HepG2 (cell line): ENCODE results near the gene SPAG4. TPM values are rescaled to one million over a fixed set of nuclear protein-coding genes. Genes with fewer than 3 reads are reported as not detected.

Experiments used
- AHR ChIP-seq: IDR thresholded peaks from 2 replicates; pipeline ENCODE4 v1.6.1; 2018; ENCODE audit warnings: missing genetic modification reagents, missing compliant biosample characterization
- AKAP8 ChIP-seq: sonication (generic); formaldehyde crosslinking; IDR thresholded peaks from 2 replicates; pipeline ENCODE4 v1.5.1; 2020; ENCODE audit warnings: mild to moderate bottlenecking, missing genetic modification reagents
- ATRX ChIP-seq: sonication (generic); formaldehyde crosslinking; IDR thresholded peaks from 2 replicates; pipeline ENCODE4 v1.4.0; 2020; ENCODE audit warnings: missing genetic modification reagents, borderline replicate concordance
- CREB3 ChIP-seq: sonication (generic); formaldehyde crosslinking; IDR thresholded peaks from 2 replicates; pipeline ENCODE4 v1.5.0; 2020; ENCODE audit warnings: missing genetic modification reagents
- IRX3 ChIP-seq: sonication (generic); formaldehyde crosslinking; IDR thresholded peaks from 2 replicates; pipeline ENCODE4 v1.8.1; 2023; ENCODE audit warnings: mild to moderate bottlenecking, low read depth, missing genetic modification reagents, borderline replicate concordance
- MAZ ChIP-seq, 2 experiments: sonication (generic) in 1 of 2; formaldehyde crosslinking in 1 of 2; IDR thresholded peaks; 2 replicates each; pipeline versions ENCODE4 v1.5.0 to v1.6.1; 2012 to 2020; ENCODE audit warnings: low read depth in 2 of 2, mild to moderate bottlenecking in 2 of 2, borderline replicate concordance in 1 of 2, improper control_type of control experiment in 1 of 2, low read length in 1 of 2, missing genetic modification reagents in 1 of 2, moderate library complexity in 1 of 2
- MTERF4 ChIP-seq: sonication (generic); formaldehyde crosslinking; IDR thresholded peaks from 2 replicates; pipeline ENCODE4 v1.8.0; 2023; ENCODE audit warnings: mild to moderate bottlenecking, missing genetic modification reagents
- NAIF1 ChIP-seq: sonication (generic); formaldehyde crosslinking; IDR thresholded peaks from 2 replicates; pipeline ENCODE4 v1.5.0; 2020; ENCODE audit warnings: mild to moderate bottlenecking, missing genetic modification reagents, borderline replicate concordance
- NR2F6 ChIP-seq, 2 experiments: IDR thresholded peaks; 2 replicates each; pipeline ENCODE4 v1.6.1; 2016; ENCODE audit warnings: antibody characterized with exemption in 1 of 2, mild to moderate bottlenecking in 1 of 2
- ONECUT2 ChIP-seq: sonication (generic); formaldehyde crosslinking; IDR thresholded peaks from 2 replicates; pipeline ENCODE4 v1.4.0; 2020; ENCODE audit warnings: missing genetic modification reagents
- PRMT3 ChIP-seq: sonication (generic); formaldehyde crosslinking; IDR thresholded peaks from 2 replicates; pipeline ENCODE4 v1.8.1; 2022; ENCODE audit warnings: low read depth, mild to moderate bottlenecking, moderate library complexity, missing genetic modification reagents, borderline replicate concordance
- PRPF4 ChIP-seq: fragments of 200-400 bp; formaldehyde crosslinking; IDR thresholded peaks from 2 replicates; pipeline ENCODE4 v1.6.1; 2016; ENCODE audit warnings: low read length, low read depth; ENCODE audit not compliant: poor library complexity, severe bottlenecking
- SRY ChIP-seq: sonication (generic); formaldehyde crosslinking; IDR thresholded peaks from 2 replicates; pipeline ENCODE4 v1.8.0; 2022; ENCODE audit warnings: mild to moderate bottlenecking, missing genetic modification reagents
- TRAFD1 ChIP-seq: sonication (generic); formaldehyde crosslinking; IDR thresholded peaks from 2 replicates; pipeline ENCODE4 v1.5.1; 2020; ENCODE audit warnings: missing genetic modification reagents, mild to moderate bottlenecking, borderline replicate concordance
- TSC22D2 ChIP-seq: sonication (generic); formaldehyde crosslinking; IDR thresholded peaks from 2 replicates; pipeline ENCODE4 v1.5.1; 2020; ENCODE audit warnings: missing genetic modification reagents, mild to moderate bottlenecking, borderline replicate concordance
- ZNF180 ChIP-seq: sonication (generic); formaldehyde crosslinking; IDR thresholded peaks from 2 replicates; pipeline ENCODE4 v1.4.0; 2020; ENCODE audit warnings: low read depth, missing genetic modification reagents, borderline replicate concordance
- ZNF24 ChIP-seq: fragments of 450-650 bp; IDR thresholded peaks from 2 replicates; pipeline ENCODE4 v1.6.1; 2017; ENCODE audit warnings: antibody characterized with exemption, mild to moderate bottlenecking
- ZNF251 ChIP-seq: sonication (generic); formaldehyde crosslinking; IDR thresholded peaks from 2 replicates; pipeline ENCODE4 v1.9.0; 2021; ENCODE audit warnings: mild to moderate bottlenecking, missing genetic modification reagents
- ZNF33B ChIP-seq: sonication (generic); formaldehyde crosslinking; IDR thresholded peaks from 2 replicates; pipeline ENCODE4 v1.5.1; 2020; ENCODE audit warnings: mild to moderate bottlenecking, missing genetic modification reagents
- ZNF484 ChIP-seq: sonication (generic); formaldehyde crosslinking; IDR thresholded peaks from 2 replicates; pipeline ENCODE4 v1.5.1; 2020; ENCODE audit warnings: mild to moderate bottlenecking, low read depth, missing genetic modification reagents, borderline replicate concordance
- ZNF512 ChIP-seq: sonication (generic); formaldehyde crosslinking; IDR thresholded peaks from 2 replicates; pipeline ENCODE4 v1.4.0; 2020; ENCODE audit warnings: mild to moderate bottlenecking, missing genetic modification reagents
- polyA plus RNA-seq, 8 experiments: library from polyadenylated mRNA; depleted of rRNA in 3 of 8; stranded (reverse) in 7 of 8; unstranded in 1 of 8; fragments of >200 nt; fragmentation: Illumina TruSeq in 4 of 8; extraction: Trizol in 4 of 8; gene quantifications; 2 replicates each; pipeline versions ENCODE4 v1.2.1 to v1.2.3, GENCODE V29; 2011 to 2016; ENCODE audit warnings: low read depth in 4 of 8, missing spikeins in 1 of 8, mixed read lengths in 1 of 8; ENCODE audit not compliant: insufficient read depth in 1 of 8
- total RNA-seq, 5 experiments: library from RNA; depleted of rRNA; stranded (reverse); fragments of >200 nt; fragmentation: Illumina TruSeq; extraction: Trizol; gene quantifications; 2 replicates each; pipeline ENCODE4 v1.2.3, GENCODE V29; 2016; ENCODE audit warnings: low read depth in 1 of 5

SPAG4 gene
- total and polyA plus RNA-seq, 2 of the 13 experiments (the other 11 are each of a cell fraction or from before 2014, with no cell fraction given) = 5.8 to 137 TPM

GRCh38 chr20:35616465-35617396 lies 1.1 kb downstream of the SPAG4 start (continued):
- TF ChIP-seq MAZ (IDR thresholded peaks at IDR 0.05; ENCODE audit: borderline replicate concordance, low read depth, low read length) = no peak
- no peak; the same call in 1 of the 2 replicates for TF ChIP-seq MAZ (CRISPR knock-in tag; IDR thresholded peaks at IDR 0.05; ENCODE audit: low read depth)
- no peak; the same call in 1 of the 2 replicates for TF ChIP-seq NR2F6 (IDR thresholded peaks at IDR 0.05)
- TF ChIP-seq NR2F6 (CRISPR knock-in tag; IDR thresholded peaks at IDR 0.05) = peak; percentile 57; the same call in 1 of the 2 replicates
- TF ChIP-seq NAIF1 (CRISPR knock-in tag) = no peak
- TF ChIP-seq MTERF4 (CRISPR knock-in tag) = peak; percentile 88
- peak; percentile 58 for TF ChIP-seq PRPF4
- TF ChIP-seq AKAP8 = peak; percentile 85
- peak; percentile 96; the same call in 1 of the 2 replicates for TF ChIP-seq ZNF33B
- TF ChIP-seq SRY (CRISPR knock-in tag) = 0 out of 2 replicates have a peak, but pooled peaks have one; percentile 61
- TF ChIP-seq ONECUT2 (CRISPR knock-in tag) = no peak
- TF ChIP-seq TRAFD1 (CRISPR knock-in tag) = peak; percentile 41
- 0 out of 2 replicates have a peak, but pooled peaks have one; percentile 45 for TF ChIP-seq ATRX (CRISPR knock-in tag)
- TF ChIP-seq ZNF484 (CRISPR knock-in tag) = no peak
- no peak; the same call in 1 of the 2 replicates for TF ChIP-seq IRX3 (CRISPR knock-in tag)
- TF ChIP-seq PRMT3 (CRISPR knock-in tag) = 0 out of 2 replicates have a peak, but pooled peaks have one; percentile 8
- TF ChIP-seq CREB3 = no peak; the same call in 1 of the 2 replicates
- TF ChIP-seq ZNF512 (CRISPR knock-in tag) = no peak
- TF ChIP-seq AHR = 0 out of 2 replicates have a peak, but pooled peaks have one; percentile 22
- 0 out of 2 replicates have a peak, but pooled peaks have one; percentile 28 for TF ChIP-seq ZNF180
- TF ChIP-seq ZNF251 (CRISPR knock-in tag) = no peak; the same call in 1 of the 2 replicates
- TF ChIP-seq TSC22D2 (CRISPR knock-in tag) = no peak
- TF ChIP-seq ZNF24 = peak; percentile 74
